SK-N-SH (cell line): Measurements from ENCODE around the gene B3GAT3. TPM values are rescaled to one million over a fixed set of nuclear protein-coding genes. Genes with fewer than 3 reads are reported as not detected.

Experiments
- CTCF ChIA-PET: fragments of 300-600, 350-600 bp; formaldehyde crosslinking; extraction: SDS; loops from one replicate; lab custom pipeline; 2021; lab: Yijun Ruan, JAX
- POLR2A ChIA-PET: fragments of 350-600 bp; sonication (Branson Sonifier 250); formaldehyde crosslinking; extraction: SDS; loops from one replicate; lab custom pipeline; 2020; ENCODE audit warnings: antibody characterized with exemption, inconsistent platforms; lab: Yijun Ruan, JAX
- DNase-seq: peaks from one replicate; pipeline ENCODE4 v3.0.0; 2012
- H2AFZ ChIP-seq: fragments of 200-600 bp; sonication (generic); 2 replicates; pipeline ENCODE4 v1.8.1; 2016; ENCODE audit warnings: antibody characterized with exemption, mild to moderate bottlenecking, low read depth
- H3F3A ChIP-seq: fragments of 200-600 bp; sonication (generic); replicated peaks from 2 replicates; pipeline ENCODE3; 2016; ENCODE audit warnings: antibody characterized with exemption, mild to moderate bottlenecking; ENCODE audit not compliant: insufficient read depth
- H3K27ac ChIP-seq, 2 experiments: fragments of 200-500 bp in 1 of 2; fragments of 200-600 bp in 1 of 2; sonication (Bioruptor generic) in 1 of 2; sonication (generic), shearing (Covaris generic) in 1 of 2; 2 replicates each; pipeline versions ENCODE4 v1.5.1 to v1.6.1; 2014 to 2016; ENCODE audit warnings: low read depth in 2 of 2, inconsistent platforms in 1 of 2, low read length in 1 of 2, mild to moderate bottlenecking in 1 of 2, mixed read lengths in 1 of 2
- H3K27me3 ChIP-seq: fragments of 200-600 bp; sonication (generic), shearing (Covaris generic); 2 replicates; pipeline ENCODE4 v1.6.1; 2016; ENCODE audit warnings: mixed run types; ENCODE audit not compliant: insufficient read depth
- H3K36me3 ChIP-seq, 2 experiments: fragments of 200-500 bp in 1 of 2; fragments of 200-600 bp in 1 of 2; sonication (Bioruptor generic) in 1 of 2; sonication (generic) in 1 of 2; replicated peaks in 1 of 2; 2 replicates each; pipeline versions ENCODE3 to v1.5.1; 2014 to 2016; ENCODE audit warnings: low read length in 1 of 2, mild to moderate bottlenecking in 1 of 2; ENCODE audit not compliant: insufficient read depth in 2 of 2, control insufficient read depth in 1 of 2
- H3K4me1 ChIP-seq, 2 experiments: fragments of 200-500 bp in 1 of 2; fragments of 200-600 bp in 1 of 2; sonication (Bioruptor generic) in 1 of 2; sonication (generic), shearing (Covaris generic) in 1 of 2; 2 replicates each; pipeline versions ENCODE4 v1.5.1 to v1.6.1; 2014 to 2016; ENCODE audit warnings: low read depth in 1 of 2, low read length in 1 of 2, mixed run types in 1 of 2; ENCODE audit not compliant: insufficient read depth in 2 of 2, control insufficient read depth in 1 of 2
- H3K4me2 ChIP-seq: fragments of 200-600 bp; sonication (generic), shearing (Covaris generic); 2 replicates; pipeline ENCODE4 v1.6.1; 2017; ENCODE audit warnings: mixed run types
- H3K4me3 ChIP-seq, 2 experiments: fragments of 200-500 bp in 1 of 2; fragments of 200-600 bp in 1 of 2; sonication (Bioruptor generic) in 1 of 2; sonication (generic), shearing (Covaris generic) in 1 of 2; 2 replicates each; pipeline versions ENCODE4 v1.5.1 to v1.8.1; 2014 to 2016; ENCODE audit warnings: low read depth in 2 of 2, inconsistent platforms in 1 of 2, low read length in 1 of 2, mild to moderate bottlenecking in 1 of 2, mixed read lengths in 1 of 2, moderate library complexity in 1 of 2
- H3K79me2 ChIP-seq: fragments of 200-600 bp; sonication (generic); 2 replicates; pipeline ENCODE4 v1.8.1; 2017; ENCODE audit warnings: mild to moderate bottlenecking; ENCODE audit not compliant: insufficient read depth
- H3K9ac ChIP-seq: fragments of 200-600 bp; sonication (generic); 2 replicates; pipeline ENCODE4 v1.6.1; 2017; ENCODE audit warnings: mixed run types
- H3K9me2 ChIP-seq: fragments of 200-600 bp; sonication (generic); 2 replicates; pipeline ENCODE4 v1.6.1; 2017; ENCODE audit warnings: mixed run types
- H3K9me3 ChIP-seq: fragments of 200-600 bp; sonication (generic); 2 replicates; pipeline ENCODE4 v1.6.1; 2017; ENCODE audit warnings: mixed run types, mild to moderate bottlenecking, moderate library complexity
- H4K20me1 ChIP-seq: fragments of 200-600 bp; sonication (generic); 2 replicates; pipeline ENCODE4 v1.6.1; 2017; ENCODE audit warnings: mild to moderate bottlenecking, mixed run types; ENCODE audit not compliant: insufficient read depth
- FOXJ3 ChIP-seq: sonication (generic); formaldehyde crosslinking; IDR thresholded peaks from 2 replicates; pipeline ENCODE4 v1.5.1; 2020; ENCODE audit warnings: mild to moderate bottlenecking, missing genetic modification reagents
- FOXM1 ChIP-seq: IDR thresholded peaks from 2 replicates; pipeline ENCODE4 v1.4.0; 2012; ENCODE audit warnings: low read depth, mild to moderate bottlenecking
- GATA2 ChIP-seq: sonication (generic); formaldehyde crosslinking; IDR thresholded peaks from 2 replicates; pipeline ENCODE4 v1.5.0; 2020; ENCODE audit warnings: mild to moderate bottlenecking, missing genetic modification reagents
- MEF2A ChIP-seq: IDR thresholded peaks from 2 replicates; pipeline ENCODE4 v1.4.0; 2012; ENCODE audit warnings: low read depth, borderline replicate concordance
- MXI1 ChIP-seq: IDR thresholded peaks from 2 replicates; pipeline ENCODE4 v1.6.1; 2012; ENCODE audit warnings: mild to moderate bottlenecking, low read depth, low read length, improper control_type of control experiment
- RCOR1 ChIP-seq: fragments of 150-350 bp; IDR thresholded peaks from 2 replicates; pipeline ENCODE4 v1.6.1; 2017; ENCODE audit warnings: antibody characterized with exemption, low read length
- RXRA ChIP-seq: IDR thresholded peaks from 2 replicates; pipeline ENCODE4 v1.4.0; 2012; ENCODE audit warnings: low read depth, mild to moderate bottlenecking, borderline replicate concordance
- USF2 ChIP-seq: fragments of 150-350 bp; IDR thresholded peaks from 2 replicates; pipeline ENCODE4 v1.6.1; 2017; ENCODE audit warnings: antibody characterized with exemption, low read length, low read depth, borderline replicate concordance
- YY1 ChIP-seq: IDR thresholded peaks from 2 replicates; pipeline ENCODE4 v1.4.0; 2012; ENCODE audit warnings: low read depth, mild to moderate bottlenecking
- ZBTB33 ChIP-seq: IDR thresholded peaks from 2 replicates; pipeline ENCODE4 v1.4.0; 2012; ENCODE audit warnings: low read depth, borderline replicate concordance
- WGBS: methylation state at CpG from one replicate; pipeline ENCODE4 v1.1.6; 2017; ENCODE audit warnings: low lambda C conversion rate; 5-methylcytosine and 5-hydroxymethylcytosine counted together
- polyA plus RNA-seq, 3 experiments: library from polyadenylated mRNA; depleted of rRNA; stranded (reverse); fragments of >200 nt; gene quantifications; 2 replicates each; pipeline ENCODE4 v1.2.3, GENCODE V29; 2012
- small RNA-seq, 7 experiments: library from RNA; depleted of rRNA; stranded (forward); fragments of <200 nt; gene quantifications; one replicate each; pipeline ENCODE3, GENCODE V24; 2012

B3GAT3 gene
- polyA plus RNA-seq, 1 of the 3 experiments (the other 2 are of a cell fraction), result 104 TPM

- Histone ChIP-seq H3K36me3 (peaks cover 67 to 72% of the 10 kb centered on the region in 2 experiments), H3K9me2 (no peaks in the 10 kb centered on the region), H2AFZ (no peak overlapping the region), H3K4me2 (no peak overlapping the region), H3K9ac (no peak overlapping the region), H3K4me1 (peaks cover 5 to 13% of the 10 kb centered on the region in 2 experiments; a peak in 3 of 4 replicates), H3K27ac (peak overlapping the region in 1 of 2 experiments; percentile 2; a peak in 1 of 4 replicates), H3K4me3 (no peak overlapping the region), H3F3A (peaks cover 63% of the 10 kb centered on the region), H3K9me3 (no peaks in the 10 kb centered on the region), H3K27me3 (no peaks in the 10 kb centered on the region), H4K20me1 (peaks cover 62% of the 10 kb centered on the region), H3K79me2 (peaks cover 94% of the 10 kb centered on the region)
- 91% methylated on average over 8 of the region's 8 CpGs for WGBS
- ChIA-PET CTCF (interaction anchor here (0.7 to 3.5 kb wide), 7 partner anchors 10 to 187 kb away, joined by 3 to 14 read pairs (median 4); no protein-coding TSS in a partner anchor), POLR2A (interaction anchor here (0.9 kb wide), 1 partner anchor 104 kb away, joined by 3 read pairs; the partner anchor contains the start of gene UQCC3)
- TF ChIP-seq MXI1, result no peak
- no peak for TF ChIP-seq MEF2A
- no peak for DNase-seq
Observed at GRCh38 chr11:62567018-62567633, 54.7 kb downstream of the B3GAT3 start.

- Histone ChIP-seq H3K27ac (peak overlapping the region in 1 of 2 experiments; percentile 15; a peak in 2 of 4 replicates), H3K9ac (no peak overlapping the region), H2AFZ (no peak overlapping the region), H3K4me3 (no peak overlapping the region), H3K27me3 (no peaks in the 10 kb centered on the region), H3K4me2 (no peak overlapping the region), H3K9me3 (no peaks in the 10 kb centered on the region), H3K9me2 (no peaks in the 10 kb centered on the region), H3K36me3 (peaks cover 63 to 71% of the 10 kb centered on the region in 2 experiments), H3K4me1 (peaks cover 3 to 4% of the 10 kb centered on the region in 2 experiments; a peak in 2 of 4 replicates), H3K79me2 (peaks cover 87% of the 10 kb centered on the region), H4K20me1 (peaks cover 57% of the 10 kb centered on the region), H3F3A (peaks cover 65% of the 10 kb centered on the region)
- ChIA-PET POLR2A (interaction anchor here (1.1 to 1.6 kb wide), 2 partner anchors 8 to 117 kb away, joined by 4 to 5 read pairs; partner anchors contain the start of gene EEF1G), CTCF (interaction anchor here (1.2 to 3.5 kb wide), 4 partner anchors 23 to 185 kb away, joined by 3 to 14 read pairs (median 6); no protein-coding TSS in a partner anchor)
- TF ChIP-seq YY1 (no peak), FOXM1 (no peak), RXRA (no peak), RCOR1 (no peak), GATA2 (CRISPR knock-in tag) (no peak), USF2 (no peak), ZBTB33 (no peak), FOXJ3 (no peak)
- no peak for DNase-seq
- WGBS, result 97% methylated on average over 8 of the region's 8 CpGs
Observed at GRCh38 chr11:62566247-62566646, 55.5 kb downstream of the B3GAT3 start.

Small RNA genes lying within 50 kb of the gene (small RNA-seq; reads per million reads assigned to genes)
- gene AP001458.1, result 0 reads per million in 7 experiments
- gene MIR6747, result 0 to 0.64 (median 0) reads per million in 7 experiments
- gene SNORA57, result 0 reads per million in 7 experiments

Other genes with a start within 250 kb of the B3GAT3 start
- not detected in 2 replicates for gene SCGB1A1, start 203.0 kb downstream of the B3GAT3 start, polyA plus RNA-seq (2012; rRNA removed)
- gene AHNAK, start 75.2 kb downstream of the B3GAT3 start, polyA plus RNA-seq (2012; rRNA removed), result 57.8 and 62.3 TPM in 2 replicates
- gene EEF1G, start 48.1 kb downstream of the B3GAT3 start, polyA plus RNA-seq (2012; rRNA removed), result 1,853 and 2,105 TPM in 2 replicates
- gene TUT1, start 30.5 kb downstream of the B3GAT3 start, polyA plus RNA-seq (2012; rRNA removed), result 27.3 and 30.0 TPM in 2 replicates
- 18.4 and 20.6 TPM in 2 replicates for gene MTA2, start 20.1 kb downstream of the B3GAT3 start, polyA plus RNA-seq (2012; rRNA removed)
- gene EML3, start 9.2 kb downstream of the B3GAT3 start, polyA plus RNA-seq (2012; rRNA removed), result 43.0 and 47.8 TPM in 2 replicates
- gene ROM1, start 8.7 kb downstream of the B3GAT3 start, polyA plus RNA-seq (2012; rRNA removed), result 7.3 and 7.9 TPM in 2 replicates
- gene GANAB, start 24.6 kb upstream of the B3GAT3 start, polyA plus RNA-seq (2012; rRNA removed), result 275 and 332 TPM in 2 replicates
- gene INTS5, start 31.3 kb upstream of the B3GAT3 start, polyA plus RNA-seq (2012; rRNA removed), result 11.7 and 13.4 TPM in 2 replicates
- 90.1 and 126 TPM in 2 replicates for gene C11orf98, start 43.2 kb upstream of the B3GAT3 start, polyA plus RNA-seq (2012; rRNA removed)
- gene CSKMT, start 43.3 kb upstream of the B3GAT3 start, polyA plus RNA-seq (2012; rRNA removed), result 9.5 and 11.1 TPM in 2 replicates
- gene UQCC3, start 49.7 kb upstream of the B3GAT3 start, polyA plus RNA-seq (2012; rRNA removed), result 22.7 and 24.8 TPM in 2 replicates
- 9.7 and 12.0 TPM in 2 replicates for gene LBHD1, start 50.3 kb upstream of the B3GAT3 start, polyA plus RNA-seq (2012; rRNA removed)
- 202 and 256 TPM in 2 replicates for gene UBXN1, start 57.1 kb upstream of the B3GAT3 start, polyA plus RNA-seq (2012; rRNA removed)
- 0.08 and 0.10 TPM in 2 replicates for gene LRRN4CL, start 67.5 kb upstream of the B3GAT3 start, polyA plus RNA-seq (2012; rRNA removed)
- 81.5 and 118 TPM in 2 replicates for gene BSCL2, start 85.4 kb upstream of the B3GAT3 start, polyA plus RNA-seq (2012; rRNA removed)
- 0.11 and 0.16 TPM in 2 replicates for gene GNG3, start 85.7 kb upstream of the B3GAT3 start, polyA plus RNA-seq (2012; rRNA removed)
- 31.0 and 33.5 TPM in 2 replicates for gene HNRNPUL2, start 105.5 kb upstream of the B3GAT3 start, polyA plus RNA-seq (2012; rRNA removed)
- gene TTC9C, start 106.5 kb upstream of the B3GAT3 start, polyA plus RNA-seq (2012; rRNA removed), result 31.3 and 37.5 TPM in 2 replicates
- 2.1 and 3.3 TPM in 2 replicates for gene ZBTB3, start 132.2 kb upstream of the B3GAT3 start, polyA plus RNA-seq (2012; rRNA removed)
- gene POLR2G, start 139.6 kb upstream of the B3GAT3 start, polyA plus RNA-seq (2012; rRNA removed), result 268 and 293 TPM in 2 replicates
- gene TAF6L, start 149.4 kb upstream of the B3GAT3 start, polyA plus RNA-seq (2012; rRNA removed), result 33.6 and 34.4 TPM in 2 replicates
- 69.6 and 73.3 TPM in 2 replicates for gene TMEM179B, start 165.4 kb upstream of the B3GAT3 start, polyA plus RNA-seq (2012; rRNA removed)
- gene TMEM223, start 170.0 kb upstream of the B3GAT3 start, polyA plus RNA-seq (2012; rRNA removed), result 30.4 and 40.7 TPM in 2 replicates
- 47.6 and 59.7 TPM in 2 replicates for gene NXF1, start 183.5 kb upstream of the B3GAT3 start, polyA plus RNA-seq (2012; rRNA removed)
- 24.2 and 27.4 TPM in 2 replicates for gene STX5, start 210.1 kb upstream of the B3GAT3 start, polyA plus RNA-seq (2012; rRNA removed)
- not detected in 2 replicates for gene TEX54, start 210.9 kb upstream of the B3GAT3 start, polyA plus RNA-seq (2012; rRNA removed)
- 132 TPM in 2 replicates for gene WDR74, start 217.6 kb upstream of the B3GAT3 start, polyA plus RNA-seq (2012; rRNA removed)